Forelimb muscle (tissue), 1 donor: Measurements from ENCODE around the gene AP3M1. TPM values are rescaled to one million over a fixed set of nuclear protein-coding genes. Genes with fewer than 3 reads are reported as not detected.

Source experiments
- DNase-seq: peaks from one replicate; pipeline ENCODE4 v3.0.0-alpha.2; 2013; ENCODE audit warnings: low read depth
- polyA plus RNA-seq: library from polyadenylated mRNA; unstranded; fragments of 120-200 nt; gene quantifications from one replicate; pipeline ENCODE4 v1.2.1, GENCODE V29; 2013; ENCODE audit not compliant: insufficient read length

Gene AP3M1
- polyA plus RNA-seq, 1 donor, result 37.3 TPM

DNA sequence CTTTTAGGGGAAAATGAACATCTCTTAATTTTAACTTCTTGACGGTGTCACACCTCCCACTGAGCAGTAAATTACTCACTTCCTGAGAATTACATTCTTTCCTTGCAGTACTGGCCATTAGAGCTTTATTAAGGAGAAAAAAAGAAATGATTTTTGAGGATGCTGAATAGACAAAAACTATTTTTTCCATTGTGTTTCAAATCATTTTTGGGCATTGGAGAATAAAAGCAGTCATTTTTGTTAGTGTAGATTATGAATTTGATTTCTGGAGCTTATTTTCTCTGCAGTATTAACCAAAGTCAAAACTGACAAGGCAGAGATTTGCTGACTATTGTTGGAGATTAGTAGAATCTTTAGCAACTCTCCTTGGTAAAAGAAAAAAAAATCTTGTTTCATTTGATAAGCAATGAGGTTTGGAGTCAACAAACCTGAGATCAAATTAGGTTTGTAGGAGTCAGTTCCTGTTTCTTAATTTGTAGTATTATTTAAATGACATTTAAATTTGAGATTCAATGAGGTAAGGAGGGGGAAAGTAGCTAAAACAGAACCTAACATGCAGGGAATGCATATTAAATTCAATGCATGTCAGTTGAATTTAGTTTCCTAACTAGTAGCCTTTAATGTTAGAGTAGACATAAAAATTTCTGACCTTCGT, 70.6 kb downstream of the AP3M1 start:
- DNase-seq, result no peak

GRCh38 chr10:74079028-74079935, 71.3 kb downstream of the AP3M1 start:
- DNase-seq, result no peak

- no peak for DNase-seq
Observed at GRCh38 chr10:74078037-74078436, 72.6 kb downstream of the AP3M1 start.

- no peak for DNase-seq
Observed at GRCh38 chr10:74077416-74077815, 73.2 kb downstream of the AP3M1 start.

DNA sequence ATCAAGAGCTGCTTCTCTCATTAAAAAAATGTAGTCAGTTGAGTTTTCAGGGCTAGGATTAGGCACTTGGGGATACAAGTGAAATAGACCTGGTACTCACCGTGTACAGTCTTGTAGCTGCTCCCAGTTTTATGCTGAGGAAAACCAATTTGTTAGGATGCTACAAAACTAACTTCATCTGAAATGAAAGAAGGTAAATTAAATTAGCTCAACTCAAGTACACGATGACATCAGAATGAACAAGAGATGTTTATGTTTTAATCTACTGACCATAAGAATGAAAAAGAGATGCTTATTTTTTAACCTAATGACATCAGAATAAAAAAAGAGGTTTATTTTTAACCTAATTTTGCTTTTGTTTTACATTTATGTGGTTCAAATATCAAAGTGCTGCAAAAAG, 73.7 kb downstream of the AP3M1 start:
- no peak for DNase-seq

- no peak for DNase-seq
Observed at GRCh38 chr10:74075906-74076305, 74.7 kb downstream of the AP3M1 start.

GRCh38 chr10:74072503-74072902, 78.1 kb downstream of the AP3M1 start:
- DNase-seq, result no peak

GRCh38 chr10:74071157-74071556, 79.5 kb downstream of the AP3M1 start:
- DNase-seq, result no peak

Other genes starting within 250 kb of the AP3M1 start
- gene PLAU, start 239.7 kb downstream of the AP3M1 start, polyA plus RNA-seq, result 29.4 TPM
- 138 TPM for gene VCL, start 152.7 kb downstream of the AP3M1 start, polyA plus RNA-seq
- 31.0 TPM for gene ADK, start 393 bp upstream of the AP3M1 start, polyA plus RNA-seq